Measurements from ENCODE around the gene RBMS2.

GRCh38 chr12:56596815-56597214, 75.2 kb downstream of the RBMS2 start:
- TF ChIP-seq EP300 (IDR thresholded peaks at IDR 0.05) (no peak), CTCF (IDR thresholded peaks at IDR 0.05) (no peak), POLR2AphosphoS5 (IDR thresholded peaks at IDR 0.05) (no peak), POLR2A (IDR thresholded peaks at IDR 0.05) (no peak)
